ENCODE data around the gene CMC4. TPM values are rescaled to one million over a fixed set of nuclear protein-coding genes. Genes with fewer than 3 reads are reported as not detected.

The CMC4 gene
- total and polyA plus RNA-seq, 9 of the 15 experiments (the other 6 are each of a cell fraction or from before 2014, with no cell fraction given): 3.5 to 16.9 (median 8.2) TPM

DNA sequence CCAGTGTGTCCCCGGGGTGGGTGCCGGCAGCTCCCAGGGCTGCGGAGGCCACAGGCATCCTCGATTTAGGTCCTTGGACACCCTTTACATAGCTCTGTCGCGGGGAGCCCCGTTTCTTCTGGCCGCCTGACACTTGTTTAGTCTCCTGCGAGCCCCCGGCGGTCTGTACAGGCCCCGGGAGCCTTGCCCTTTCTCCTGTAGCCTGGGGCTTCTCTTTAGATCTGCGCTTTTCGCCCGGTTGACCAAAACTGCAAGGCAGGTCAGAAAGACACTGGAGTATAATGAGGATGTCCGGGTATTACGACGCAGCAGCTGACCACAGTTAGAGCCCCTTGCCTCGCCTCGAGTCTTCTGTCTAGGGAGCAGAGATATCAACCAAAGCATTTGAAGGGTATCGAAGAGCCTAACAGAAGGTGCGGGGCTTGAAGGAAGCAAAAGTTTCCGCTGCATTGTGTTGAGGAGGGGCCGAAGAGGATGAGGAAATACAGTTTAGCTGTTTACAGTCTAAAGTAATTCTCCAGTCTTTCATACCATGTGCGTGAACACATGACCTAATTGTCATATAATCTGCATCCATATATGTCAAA lies 851 bp upstream of the CMC4 start (continued):
- TF ChIP-seq STAT5B (CRISPR knock-in tag; IDR thresholded peaks at IDR 0.05) (no peak), PHB2 (IDR thresholded peaks at IDR 0.05; ENCODE audit: low read depth) (no peak), WHSC1 (IDR thresholded peaks at IDR 0.05; ENCODE audit: low read length) (no peak), RBM14 (IDR thresholded peaks at IDR 0.05; ENCODE audit: borderline replicate concordance, insufficient read depth, low read depth, low read length) (no peak), SAFB2 (IDR thresholded peaks at IDR 0.05; ENCODE audit: borderline replicate concordance, low read depth, low read length, severe bottlenecking) (no peak), ESRRA (IDR thresholded peaks at IDR 0.05; ENCODE audit: borderline replicate concordance, low read depth) (no peak), NFYB (IDR thresholded peaks at IDR 0.05; ENCODE audit: extremely low read depth, insufficient read length) (no peak), TCF7 (IDR thresholded peaks at IDR 0.05; ENCODE audit: borderline replicate concordance) (no peak), HMGN3 (IDR thresholded peaks at IDR 0.05; ENCODE audit: borderline replicate concordance, extremely low read depth, insufficient read length, low read depth, low read length) (peak; percentile 9), SIN3A (IDR thresholded peaks at IDR 0.05; ENCODE audit: borderline replicate concordance in 2 of 2, control insufficient read depth in 1 of 2, low read depth in 2 of 2, low read length in 2 of 2) (0 out of 4 replicates have a peak, but pooled peaks of 1 of the 2 experiments have one; percentile 4), RBFOX2 (IDR thresholded peaks at IDR 0.05; ENCODE audit: low read depth, low read length) (peak; percentile 58), ZEB2 (IDR thresholded peaks at IDR 0.05) (no peak), NFATC3 (IDR thresholded peaks at IDR 0.05) (no peak), HLTF (IDR thresholded peaks at IDR 0.05) (no peak), ZNF830 (CRISPR knock-in tag; IDR thresholded peaks at IDR 0.05) (no peak), HCFC1 (IDR thresholded peaks at IDR 0.05; ENCODE audit: low read depth, low read length) (peak; percentile 3; the same call in 1 of the 2 replicates), POLR2H (tag; IDR thresholded peaks at IDR 0.05; ENCODE audit: low read depth) (0 out of 2 replicates have a peak, but pooled peaks have one; percentile 5), GTF2A2 (tag; IDR thresholded peaks at IDR 0.05) (no peak), ZKSCAN1 (IDR thresholded peaks at IDR 0.05; ENCODE audit: low read depth, low read length) (no peak), PURB (CRISPR knock-in tag; IDR thresholded peaks at IDR 0.05; ENCODE audit: low read depth) (no peak), CBFB (CRISPR knock-in tag; IDR thresholded peaks at IDR 0.05) (no peak), ZZZ3 (IDR thresholded peaks at IDR 0.05) (no peak), SIN3B (IDR thresholded peaks at IDR 0.05; ENCODE audit: low read depth) (no peak), ZNF134 (CRISPR knock-in tag; conservative IDR thresholded peaks at IDR 0.05) (no peak), BRD9 (IDR thresholded peaks at IDR 0.05; ENCODE audit: low read depth, partially characterized antibody) (no peak)
- TF ChIP-seq, protein P1, sequence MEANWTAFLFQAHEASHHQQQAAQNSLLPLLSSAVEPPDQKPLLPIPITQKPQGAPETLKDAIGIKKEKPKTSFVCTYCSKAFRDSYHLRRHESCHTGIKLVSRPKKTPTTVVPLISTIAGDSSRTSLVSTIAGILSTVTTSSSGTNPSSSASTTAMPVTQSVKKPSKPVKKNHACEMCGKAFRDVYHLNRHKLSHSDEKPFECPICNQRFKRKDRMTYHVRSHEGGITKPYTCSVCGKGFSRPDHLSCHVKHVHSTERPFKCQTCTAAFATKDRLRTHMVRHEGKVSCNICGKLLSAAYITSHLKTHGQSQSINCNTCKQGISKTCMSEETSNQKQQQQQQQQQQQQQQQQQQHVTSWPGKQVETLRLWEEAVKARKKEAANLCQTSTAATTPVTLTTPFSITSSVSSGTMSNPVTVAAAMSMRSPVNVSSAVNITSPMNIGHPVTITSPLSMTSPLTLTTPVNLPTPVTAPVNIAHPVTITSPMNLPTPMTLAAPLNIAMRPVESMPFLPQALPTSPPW (CRISPR knock-in tag; IDR thresholded peaks at IDR 0.05): no peak
- TF ChIP-seq, protein P2, sequence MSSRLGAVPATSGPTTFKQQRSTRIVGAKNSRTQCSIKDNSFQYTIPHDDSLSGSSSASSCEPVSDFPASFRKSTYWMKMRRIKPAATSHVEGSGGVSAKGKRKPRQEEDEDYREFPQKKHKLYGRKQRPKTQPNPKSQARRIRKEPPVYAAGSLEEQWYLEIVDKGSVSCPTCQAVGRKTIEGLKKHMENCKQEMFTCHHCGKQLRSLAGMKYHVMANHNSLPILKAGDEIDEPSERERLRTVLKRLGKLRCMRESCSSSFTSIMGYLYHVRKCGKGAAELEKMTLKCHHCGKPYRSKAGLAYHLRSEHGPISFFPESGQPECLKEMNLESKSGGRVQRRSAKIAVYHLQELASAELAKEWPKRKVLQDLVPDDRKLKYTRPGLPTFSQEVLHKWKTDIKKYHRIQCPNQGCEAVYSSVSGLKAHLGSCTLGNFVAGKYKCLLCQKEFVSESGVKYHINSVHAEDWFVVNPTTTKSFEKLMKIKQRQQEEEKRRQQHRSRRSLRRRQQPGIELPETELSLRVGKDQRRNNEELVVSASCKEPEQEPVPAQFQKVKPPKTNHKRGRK (tag; IDR thresholded peaks at IDR 0.05): no peak
- TF ChIP-seq, protein P3, sequence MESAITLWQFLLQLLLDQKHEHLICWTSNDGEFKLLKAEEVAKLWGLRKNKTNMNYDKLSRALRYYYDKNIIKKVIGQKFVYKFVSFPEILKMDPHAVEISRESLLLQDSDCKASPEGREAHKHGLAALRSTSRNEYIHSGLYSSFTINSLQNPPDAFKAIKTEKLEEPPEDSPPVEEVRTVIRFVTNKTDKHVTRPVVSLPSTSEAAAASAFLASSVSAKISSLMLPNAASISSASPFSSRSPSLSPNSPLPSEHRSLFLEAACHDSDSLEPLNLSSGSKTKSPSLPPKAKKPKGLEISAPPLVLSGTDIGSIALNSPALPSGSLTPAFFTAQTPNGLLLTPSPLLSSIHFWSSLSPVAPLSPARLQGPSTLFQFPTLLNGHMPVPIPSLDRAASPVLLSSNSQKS (CRISPR knock-in tag; IDR thresholded peaks at IDR 0.05): no peak
